ENCODE data around the gene CDK15. TPM values are rescaled to one million over a fixed set of nuclear protein-coding genes. Genes with fewer than 3 reads are reported as not detected.

CDK15 gene
- total RNA-seq, 1 experiment from 2014 or later, result 0.47 TPM

DNA sequence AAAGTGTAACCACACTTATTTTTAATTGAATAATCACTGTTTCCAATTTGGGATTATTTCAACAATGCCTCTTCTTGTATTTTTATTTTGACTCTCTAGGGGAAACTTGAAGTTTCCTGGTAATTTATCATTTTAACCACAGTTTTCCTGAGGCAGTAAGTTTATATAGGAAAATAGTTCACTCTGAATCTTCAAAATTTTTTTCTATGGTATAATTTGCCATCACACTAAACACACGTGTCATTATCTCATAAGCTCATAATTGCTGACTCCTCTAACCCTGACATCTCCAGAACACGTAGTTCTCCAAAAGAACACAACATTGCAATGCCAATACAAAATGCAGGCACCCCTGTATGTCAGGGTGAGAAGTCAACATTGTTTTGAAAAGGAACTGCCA lies 125.1 kb downstream of the CDK15 start:
- H3K27me3 ChIP-seq, result no peaks in the 10 kb centered on the region
- H3K4me3 ChIP-seq, result no peak overlapping the region
- H3K36me3 ChIP-seq, result no peaks in the 10 kb centered on the region
- H3K9me3 ChIP-seq (replicated peaks), result no peaks in the 10 kb centered on the region
- H3K4me1 ChIP-seq, result peaks cover 24% of the 10 kb centered on the region
- H3K27ac ChIP-seq, result no peak overlapping the region
- no peak for DNase-seq

DNA sequence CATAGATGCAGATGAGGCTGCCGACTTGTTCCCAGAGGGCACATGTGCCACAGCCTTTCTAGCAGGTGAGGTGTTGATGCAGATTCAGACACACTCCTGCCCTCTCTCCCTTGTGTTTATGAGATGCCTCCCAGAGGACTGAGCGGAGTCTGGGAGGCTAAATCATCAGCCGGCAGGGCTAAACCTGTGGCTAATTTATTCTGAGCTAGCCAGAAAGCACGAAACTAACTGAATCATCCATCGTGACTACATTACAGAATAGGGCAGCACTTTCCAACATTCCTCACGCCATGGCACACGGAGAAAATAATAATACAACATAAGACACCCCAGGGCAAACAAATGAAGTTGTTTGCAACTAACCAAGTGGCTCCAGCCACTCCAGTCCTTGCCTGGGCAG lies 125.6 kb downstream of the CDK15 start:
- peaks cover 24% of the 10 kb centered on the region for H3K4me1 ChIP-seq
- H3K4me3 ChIP-seq, result no peak overlapping the region
- H3K27ac ChIP-seq, result no peak overlapping the region
- no peaks in the 10 kb centered on the region for H3K36me3 ChIP-seq
- no peaks in the 10 kb centered on the region for H3K27me3 ChIP-seq
- no peak for DNase-seq
- H3K9me3 ChIP-seq (replicated peaks), result no peaks in the 10 kb centered on the region

DNA sequence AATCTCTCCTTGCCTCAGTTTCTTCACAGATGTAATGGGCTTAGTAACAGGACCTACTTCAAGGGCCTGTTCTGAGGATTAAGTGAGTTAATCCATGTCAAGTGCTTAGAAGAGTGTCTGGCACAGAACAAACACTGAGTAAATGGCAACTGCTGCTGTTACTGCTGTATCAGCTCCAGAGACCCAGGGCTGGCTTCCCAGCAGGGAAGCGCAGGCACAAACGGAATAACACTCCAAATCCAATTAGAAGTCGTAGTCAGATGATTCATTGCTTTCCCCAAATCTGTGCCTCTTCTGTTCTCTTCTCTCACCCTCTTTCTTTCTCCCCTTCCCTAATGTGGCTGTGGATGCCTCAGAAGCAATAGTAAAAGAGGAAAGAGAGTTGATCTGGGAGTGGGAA lies 126.2 kb downstream of the CDK15 start:
- Histone ChIP-seq H3K9me3 (replicated peaks) (no peaks in the 10 kb centered on the region), H3K27me3 (no peaks in the 10 kb centered on the region), H3K4me3 (no peak overlapping the region), H3K27ac (no peak overlapping the region), H3K4me1 (peaks cover 24% of the 10 kb centered on the region), H3K36me3 (no peaks in the 10 kb centered on the region)
- DNase-seq, result no peak

DNA sequence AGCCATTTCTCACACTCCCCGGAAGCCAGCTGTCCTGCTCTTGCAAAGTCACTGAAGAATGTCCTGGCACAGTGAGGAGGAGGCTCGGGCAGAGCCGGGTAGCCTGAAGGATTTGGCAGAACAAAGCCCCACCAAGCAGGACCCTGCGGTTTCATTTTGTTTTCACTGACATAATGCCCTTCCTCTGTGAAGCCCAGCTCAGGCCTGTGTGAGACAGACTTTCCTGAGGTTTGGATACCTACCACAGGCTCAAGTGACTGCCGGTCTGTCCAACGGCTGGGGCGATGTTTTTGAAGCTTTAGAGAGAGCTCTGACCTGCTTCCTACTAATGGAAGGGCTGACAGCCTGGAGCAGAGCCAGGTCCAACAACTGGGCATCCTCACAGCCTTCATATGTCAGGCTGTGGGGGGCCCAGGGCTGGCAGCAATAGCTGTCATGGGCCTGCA lies 127.5 kb downstream of the CDK15 start:
- Histone ChIP-seq H3K4me1 (peaks cover 24% of the 10 kb centered on the region), H3K4me3 (no peak overlapping the region), H3K36me3 (no peaks in the 10 kb centered on the region), H3K9me3 (replicated peaks) (no peaks in the 10 kb centered on the region), H3K27me3 (no peaks in the 10 kb centered on the region), H3K27ac (no peak overlapping the region)
- DNase-seq, result peak; percentile 68 to 79

DNA sequence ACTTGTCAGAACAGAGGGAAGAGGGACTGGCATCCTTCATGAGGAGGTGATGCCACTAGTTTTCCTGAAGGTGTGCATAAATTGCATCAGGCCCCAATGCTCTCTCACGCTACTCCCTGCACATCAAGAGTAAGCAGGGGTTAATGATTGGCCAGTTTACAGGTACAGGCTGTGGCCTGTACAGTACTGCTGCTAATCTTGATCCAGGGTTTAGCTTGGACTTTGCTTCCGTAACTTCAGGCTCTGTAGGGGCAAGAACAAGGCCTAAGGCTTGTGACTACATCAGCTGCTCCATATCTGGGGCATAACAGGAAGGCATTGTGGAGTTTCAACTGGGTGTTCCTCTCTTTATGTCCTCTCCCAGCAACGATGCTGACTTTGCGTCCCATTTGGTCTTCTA lies 130.5 kb downstream of the CDK15 start:
- no peak overlapping the region for H3K27ac ChIP-seq
- H3K36me3 ChIP-seq, result no peaks in the 10 kb centered on the region
- no peak for DNase-seq
- no peaks in the 10 kb centered on the region for H3K9me3 ChIP-seq (replicated peaks)
- peaks cover 17% of the 10 kb centered on the region for H3K4me1 ChIP-seq
- no peaks in the 10 kb centered on the region for H3K27me3 ChIP-seq
- no peak overlapping the region for H3K4me3 ChIP-seq

DNA sequence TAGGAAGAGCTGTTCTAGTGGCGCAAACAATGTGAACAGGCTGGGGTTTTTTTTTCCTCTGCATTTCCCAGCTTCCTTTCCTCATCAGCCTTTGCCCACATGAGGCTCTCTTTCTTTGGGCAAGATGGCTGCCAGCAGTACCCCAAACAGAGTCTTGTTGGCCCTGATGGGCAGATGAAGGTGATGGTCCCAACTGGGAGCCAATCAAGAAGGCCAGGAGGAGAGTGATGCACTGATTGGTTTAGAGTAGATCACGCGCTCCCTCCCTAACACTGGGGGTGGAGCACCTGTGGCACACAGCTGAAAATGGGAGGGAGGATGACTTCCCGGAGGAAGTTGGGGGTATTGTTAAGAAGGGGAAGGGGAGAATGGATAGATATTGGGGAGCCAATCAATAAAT lies 131.0 kb downstream of the CDK15 start:
- Histone ChIP-seq H3K27ac (no peak overlapping the region), H3K4me1 (peaks cover 15% of the 10 kb centered on the region), H3K9me3 (replicated peaks) (no peaks in the 10 kb centered on the region), H3K4me3 (no peak overlapping the region), H3K27me3 (no peaks in the 10 kb centered on the region), H3K36me3 (no peaks in the 10 kb centered on the region)
- DNase-seq, result no peak

DNA sequence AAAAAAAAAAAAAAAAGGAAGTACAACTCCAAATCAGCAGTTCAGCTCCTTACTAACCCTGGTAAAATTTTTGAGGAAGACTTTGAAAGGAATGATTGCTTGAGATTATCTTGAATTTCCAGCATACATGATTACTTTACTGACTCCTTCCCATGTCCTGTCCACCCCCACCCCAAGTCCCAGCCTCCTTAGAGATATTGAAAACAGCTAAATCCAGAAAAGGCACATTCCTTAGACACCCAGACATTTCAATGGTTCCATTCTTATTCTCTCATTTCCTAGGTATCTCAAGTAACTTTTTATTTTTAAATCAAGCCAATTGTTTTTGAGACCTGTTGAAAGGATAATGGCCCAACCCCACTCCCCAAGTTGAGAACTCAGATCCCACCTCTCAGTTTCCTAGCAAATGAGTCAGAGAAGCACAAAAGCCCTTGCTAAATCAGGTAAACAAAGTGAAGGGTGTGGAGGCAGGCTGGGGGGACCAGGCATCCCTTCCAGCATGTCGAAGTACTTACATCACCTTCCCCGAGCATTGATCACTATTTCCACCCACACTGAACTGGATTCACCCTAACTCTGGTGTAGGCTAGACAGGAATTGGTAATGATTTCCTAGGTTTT lies 131.9 kb downstream of the CDK15 start:
- Histone ChIP-seq H3K4me1 (peaks cover 12% of the 10 kb centered on the region), H3K36me3 (no peaks in the 10 kb centered on the region), H3K9me3 (replicated peaks) (no peaks in the 10 kb centered on the region), H3K27ac (no peak overlapping the region), H3K27me3 (no peaks in the 10 kb centered on the region), H3K4me3 (no peak overlapping the region)
- DNase-seq, result no peak

DNA sequence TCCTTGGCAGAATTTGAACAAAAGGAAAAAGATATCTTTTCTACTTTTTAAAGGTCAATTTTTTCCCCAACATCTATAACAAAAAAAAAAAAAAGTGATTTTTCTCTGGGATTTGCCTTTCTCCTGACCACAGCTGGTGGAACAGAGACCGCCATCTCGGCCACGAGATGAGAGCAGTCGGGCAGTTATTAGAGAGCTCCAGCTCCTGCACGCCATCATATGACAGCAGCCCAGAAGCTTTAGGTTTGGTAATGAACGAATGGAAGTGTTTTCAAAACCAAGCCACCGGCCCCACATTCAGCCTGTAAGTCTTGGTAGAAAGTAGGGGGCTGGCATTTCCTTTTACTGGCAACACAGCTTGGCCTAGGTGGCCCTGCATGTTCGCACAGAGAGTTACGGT lies 132.4 kb downstream of the CDK15 start:
- Histone ChIP-seq H3K9me3 (replicated peaks) (no peaks in the 10 kb centered on the region), H3K4me1 (peaks cover 9% of the 10 kb centered on the region), H3K36me3 (no peaks in the 10 kb centered on the region), H3K27ac (no peak overlapping the region), H3K4me3 (no peak overlapping the region), H3K27me3 (no peaks in the 10 kb centered on the region)
- no peak for DNase-seq

DNA sequence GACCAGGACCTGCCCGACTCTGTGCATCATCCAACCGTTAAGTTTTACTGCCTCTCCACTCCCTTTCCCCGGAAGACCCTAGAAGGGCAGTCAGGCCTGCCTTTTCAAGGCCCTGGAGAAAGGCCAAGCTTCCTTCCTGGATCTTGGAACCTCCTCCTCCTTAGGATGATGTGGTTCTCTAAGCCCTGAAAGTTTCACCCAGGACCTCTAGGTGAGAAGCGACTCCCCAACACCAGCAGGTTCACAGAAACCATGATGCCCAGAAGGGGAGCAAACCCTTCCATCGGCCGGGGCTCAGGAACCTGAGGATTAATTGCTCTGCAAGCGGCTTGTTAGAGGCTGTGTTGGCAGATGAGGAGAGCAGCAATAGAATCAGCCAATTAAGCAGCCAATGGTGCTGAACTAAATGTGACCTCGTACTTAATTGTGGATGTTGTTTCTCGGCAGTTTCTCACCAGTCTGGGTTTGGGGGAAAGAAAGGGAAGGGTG lies 133.2 kb downstream of the CDK15 start:
- Histone ChIP-seq H3K27me3 (no peaks in the 10 kb centered on the region), H3K27ac (no peak overlapping the region), H3K4me1 (peaks cover 3% of the 10 kb centered on the region)

DNA sequence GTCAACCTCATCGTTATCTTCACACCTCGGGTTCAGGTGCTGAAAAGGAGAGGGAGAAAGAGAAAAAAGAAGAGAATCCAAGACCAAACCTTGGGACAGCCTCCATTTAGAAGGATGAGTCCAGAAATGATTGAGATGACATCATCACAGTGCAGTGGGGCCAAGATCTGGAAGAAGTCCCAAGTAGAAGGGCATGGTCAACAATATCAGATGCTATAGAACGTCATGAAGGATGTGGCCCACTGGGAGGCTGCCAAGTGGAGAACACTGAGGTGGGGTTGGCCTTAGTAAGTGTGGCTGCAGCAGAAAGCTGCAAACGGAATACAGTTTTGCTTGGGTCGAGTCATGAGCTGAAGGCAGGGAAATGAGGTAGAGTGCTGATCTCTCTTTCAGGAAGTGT lies 136.2 kb downstream of the CDK15 start:
- H3K4me1 ChIP-seq, result no peaks in the 10 kb centered on the region
- H3K27ac ChIP-seq, result no peak overlapping the region
- H3K4me3 ChIP-seq, result no peak overlapping the region
- no peak for DNase-seq
- H3K27me3 ChIP-seq, result no peaks in the 10 kb centered on the region
- H3K36me3 ChIP-seq, result no peaks in the 10 kb centered on the region
- H3K9me3 ChIP-seq (replicated peaks), result no peaks in the 10 kb centered on the region

More for the DNA sequence above, 133.2 kb downstream of the CDK15 start:
- Histone ChIP-seq H3K36me3 (no peaks in the 10 kb centered on the region), H3K4me3 (no peak overlapping the region), H3K9me3 (replicated peaks) (no peaks in the 10 kb centered on the region)
- no peak for DNase-seq

Other genes starting within 250 kb of the CDK15 start
- gene TMEM237, start 163.0 kb upstream of the CDK15 start, total RNA-seq (2014; rRNA removed; shearing (Covaris generic)), result 51.7 and 55.1 TPM in 2 replicates
- gene MPP4, start 107.9 kb upstream of the CDK15 start, total RNA-seq (2014; rRNA removed; shearing (Covaris generic)), result 0.05 and 0.24 TPM in 2 replicates
- gene ALS2, start 25.6 kb upstream of the CDK15 start, total RNA-seq (2014; rRNA removed; shearing (Covaris generic)), result 21.9 and 22.0 TPM in 2 replicates
- 9.2 and 10.0 TPM in 2 replicates for gene FZD7, start 227.3 kb downstream of the CDK15 start, total RNA-seq (2014; rRNA removed; shearing (Covaris generic))